HG03097 (cell line): ENCODE measurements around the gene GANC.
"Not testable (repeated sequence)": the region's sequence is repeated elsewhere in the genome, so short reads cannot be mapped to it uniquely, and the experiment has no call there.

Experiments used
- ATAC-seq: cut with Tn5 transposase; IDR thresholded peaks from one replicate; pipeline ENCODE4 v1.9.1; 2021; ENCODE audit not compliant: unreplicated experiment, low FRiP score

GANC gene

DNA sequence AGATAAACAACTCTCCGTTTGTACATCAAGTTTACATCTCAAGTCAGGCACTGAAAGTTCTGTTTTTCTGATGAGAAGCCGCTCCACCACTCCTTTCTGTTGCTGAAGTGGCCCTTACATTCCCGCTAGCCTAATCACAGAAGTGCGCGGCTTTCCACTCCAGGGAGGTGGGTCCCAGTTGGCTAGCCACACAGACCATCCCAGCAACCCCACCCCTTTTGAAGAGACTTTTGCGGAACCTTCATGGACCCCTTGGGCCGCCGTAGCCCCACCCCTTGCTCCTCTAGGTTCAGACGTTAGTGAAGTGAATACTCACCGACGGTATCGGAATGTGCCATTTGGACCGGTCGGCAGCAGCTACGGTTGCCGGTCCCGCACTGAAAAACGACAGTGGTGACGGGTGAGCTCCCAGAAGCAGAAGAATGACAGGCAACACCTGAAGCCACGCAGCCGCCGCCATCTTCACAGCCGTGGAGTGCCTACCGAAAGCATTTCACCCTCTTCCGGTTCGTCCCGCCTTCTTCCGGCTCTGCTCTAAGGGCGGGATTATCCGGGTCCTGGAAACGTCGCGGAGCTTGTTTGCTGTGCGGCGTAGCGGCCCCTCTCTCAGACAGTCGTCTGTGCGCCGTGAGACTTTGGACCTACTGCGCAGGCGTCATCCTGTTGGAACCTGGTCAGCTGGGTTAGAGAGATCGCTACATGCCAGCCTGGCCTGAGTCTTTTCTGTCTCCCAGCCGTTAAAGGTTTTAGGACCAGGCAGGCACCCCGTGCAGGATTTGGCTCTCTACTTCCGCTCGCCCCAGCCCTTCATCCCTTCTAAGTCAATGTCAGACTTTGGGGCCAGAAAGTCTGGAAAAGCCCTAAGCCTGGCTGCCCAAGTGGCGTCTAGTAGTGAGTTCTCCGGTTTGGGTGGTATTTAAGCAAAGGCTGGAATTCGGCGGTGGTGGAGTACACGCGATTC, at the start of gene GANC, which contains the start of gene TMEM87A:
Gene GANC, plus strand, starts transcription at position 263 of the 961 bp plus-strand sequence. CDS start 1,281 bp downstream, outside the sequence.
Gene TMEM87A, minus strand, starts transcription at position 495 of the 961 bp plus-strand sequence. Its CDS starts 35 bp downstream, at position 460.
- peak; percentile 84 for ATAC-seq

GRCh38 chr15:42226648-42227047, 46.4 kb upstream of the GANC start:
- ATAC-seq, result no peak

DNA sequence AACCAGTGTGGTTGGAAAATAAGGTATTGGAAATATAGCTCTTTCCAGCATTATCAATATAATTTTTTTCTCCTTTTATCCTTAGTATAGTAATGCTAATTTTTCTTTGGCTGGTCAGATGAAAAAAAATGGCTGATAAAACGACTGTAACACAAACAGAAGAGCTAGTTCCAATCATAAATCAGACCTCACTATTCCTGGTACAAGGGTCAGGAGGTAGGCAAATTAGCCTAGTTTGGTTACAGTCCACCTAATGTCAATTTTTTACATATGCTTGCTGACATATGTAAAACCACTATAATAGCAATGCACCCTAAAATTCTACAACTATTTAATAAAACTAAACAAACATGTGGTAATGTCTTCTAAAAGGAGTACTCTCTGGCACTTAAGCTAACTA, 45.0 kb upstream of the GANC start:
- ATAC-seq, result no peak

DNA sequence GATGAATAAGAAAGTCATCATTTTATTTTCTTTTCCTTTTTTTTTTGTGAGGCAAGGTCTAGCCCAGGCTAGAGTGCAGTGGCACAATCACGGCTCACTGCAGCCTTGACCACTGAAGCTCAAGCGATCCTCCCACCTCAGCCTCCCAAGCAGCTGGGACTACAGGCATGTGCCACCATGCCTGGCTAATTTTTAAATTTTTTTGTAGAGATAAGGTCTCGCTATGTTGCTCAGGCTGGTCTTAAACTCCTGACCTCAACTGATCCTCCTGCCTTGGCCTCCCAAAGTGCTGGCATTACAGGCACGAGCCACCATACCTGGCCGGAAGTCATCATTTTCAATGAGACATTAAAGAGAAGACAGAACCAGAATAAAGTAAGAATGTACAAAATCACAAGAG, 44.0 kb upstream of the GANC start:
- ATAC-seq, result not testable (repeated sequence)

GRCh38 chr15:42231088-42231487, 41.9 kb upstream of the GANC start:
- ATAC-seq, result no peak

GRCh38 chr15:42232606-42233005, 40.4 kb upstream of the GANC start:
- no peak for ATAC-seq

- no peak for ATAC-seq
Observed at GRCh38 chr15:42233107-42233506, 39.9 kb upstream of the GANC start.

- no peak for ATAC-seq
Observed at GRCh38 chr15:42239528-42240182, 33.3 kb upstream of the GANC start.

- ATAC-seq, result no peak
Observed at GRCh38 chr15:42240823-42241222, 32.2 kb upstream of the GANC start.

DNA sequence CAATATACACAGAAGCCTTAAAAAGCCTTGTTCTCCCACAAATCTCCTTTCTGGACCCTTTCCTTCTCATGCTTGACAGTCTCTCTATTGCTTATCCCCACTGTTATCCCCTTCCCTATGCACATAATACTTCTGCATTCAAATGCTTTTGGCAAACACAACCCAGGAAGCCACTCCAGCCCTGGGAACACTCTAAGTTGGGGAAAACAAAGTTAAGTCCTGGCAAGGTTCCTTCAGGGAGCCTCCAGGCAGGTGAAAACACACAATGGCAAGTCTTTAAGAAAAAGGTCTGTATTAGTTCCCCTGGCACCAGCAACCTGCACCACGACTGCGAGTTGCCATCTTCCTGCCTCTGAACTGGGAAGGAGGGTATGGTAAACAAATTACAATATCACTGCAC, 19.7 kb upstream of the GANC start:
- ATAC-seq, result no peak

- ATAC-seq, result no peak
Observed at GRCh38 chr15:42264795-42265194, 8.2 kb upstream of the GANC start.

GRCh38 chr15:42267286-42267685, 5.7 kb upstream of the GANC start:
- no peak for ATAC-seq

GRCh38 chr15:42270551-42270950, 2.5 kb upstream of the GANC start:
- ATAC-seq, result no peak

- ATAC-seq, result no peak
Observed at GRCh38 chr15:42270996-42271395, 2.0 kb upstream of the GANC start.

DNA sequence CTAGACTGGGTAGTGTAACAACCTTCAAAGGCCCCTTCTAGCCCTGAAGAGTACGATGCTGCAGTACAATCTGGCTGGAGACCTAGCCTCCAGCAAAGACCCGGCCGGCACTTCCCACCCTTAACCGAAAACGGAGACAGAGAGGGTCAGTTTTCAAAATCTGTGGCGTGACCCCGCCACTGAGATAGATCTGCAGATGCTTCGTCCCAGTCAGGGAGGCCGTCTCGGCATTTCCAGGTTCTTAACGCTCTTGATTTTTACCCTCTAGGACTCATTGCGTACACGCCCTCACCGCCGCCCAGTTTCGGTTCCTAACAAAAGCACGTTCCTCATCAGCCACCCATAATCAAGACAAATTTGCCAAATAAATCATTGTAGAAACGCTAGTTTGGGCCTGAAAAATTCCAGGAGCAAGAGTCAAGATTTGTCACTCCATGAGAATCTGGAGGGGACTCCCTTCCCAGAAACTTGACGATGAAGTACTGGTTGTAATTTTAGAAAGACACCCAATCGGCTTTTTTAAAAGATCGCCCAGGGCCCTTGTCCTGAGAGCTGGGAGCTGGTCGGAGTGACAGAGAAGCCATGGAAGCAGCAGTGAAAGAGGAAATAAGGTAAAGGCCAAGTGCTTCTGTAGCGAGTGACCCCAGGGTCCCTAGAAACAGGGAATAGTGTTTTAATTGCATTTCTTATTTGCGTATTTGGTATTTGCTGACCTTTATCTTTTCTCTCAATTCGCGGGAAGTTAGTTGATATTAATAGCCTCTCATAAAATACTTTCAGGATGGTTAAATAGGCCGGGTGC, 1.1 kb downstream of the GANC start:
- ATAC-seq, result peak; percentile 22

GRCh38 chr15:42274702-42274989, 1.6 kb downstream of the GANC start:
- no peak for ATAC-seq

- no peak for ATAC-seq
Observed at GRCh38 chr15:42275780-42276391, 2.9 kb downstream of the GANC start.

DNA sequence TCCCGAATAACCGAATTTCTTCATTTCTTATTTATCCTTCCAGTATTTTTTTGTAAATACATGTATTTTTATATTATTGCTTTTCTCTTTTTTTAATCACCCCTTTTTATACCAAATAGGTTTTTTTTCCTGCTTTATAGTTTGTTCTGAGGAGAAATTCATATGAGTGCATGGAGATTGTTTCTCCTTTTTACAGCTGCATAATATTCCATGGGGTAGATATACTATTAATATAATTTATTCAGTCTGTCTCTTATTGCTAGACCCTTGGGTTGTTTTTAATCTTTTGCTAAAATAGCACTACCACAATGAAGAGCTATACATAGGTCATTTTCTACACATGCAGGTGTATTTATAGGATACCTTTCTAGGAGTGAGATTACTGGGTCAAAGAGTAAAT, 3.8 kb downstream of the GANC start:
- no peak for ATAC-seq

DNA sequence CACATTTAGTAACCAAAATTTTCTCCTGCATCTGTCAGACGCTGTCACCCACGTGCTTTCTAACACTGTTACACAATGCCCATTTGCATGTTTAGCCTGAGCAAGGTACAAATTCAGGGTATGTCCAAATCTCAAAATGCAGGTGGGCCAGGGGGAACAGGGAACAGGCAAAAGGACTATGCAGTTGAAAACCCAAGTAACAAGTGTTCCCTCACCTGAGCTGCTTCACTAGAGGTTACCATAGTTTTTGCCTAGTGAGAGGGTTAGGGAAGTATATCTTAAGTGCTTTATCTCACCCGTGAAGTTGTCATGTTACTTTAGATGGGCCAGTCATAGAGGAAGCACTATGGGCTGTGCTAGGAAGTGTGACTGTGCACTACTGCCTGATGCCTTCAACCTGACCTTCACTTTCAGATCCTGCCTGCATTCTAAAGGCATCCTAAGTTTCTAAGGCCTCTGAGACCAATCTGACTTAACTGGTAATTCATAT, 6.3 kb downstream of the GANC start:
- ATAC-seq, result no peak

GRCh38 chr15:42282344-42282743, 9.3 kb downstream of the GANC start:
- ATAC-seq, result no peak
